SU-DHL-6 (cell line): ENCODE measurements around the gene GABRB3.

ENCODE experiments used
- EZH2phosphoT487 ChIP-seq: fragments of 200-600 bp; sonication (generic), shearing (Covaris generic); conservative IDR thresholded peaks from 2 replicates; pipeline ENCODE4 v1.6.1; 2018; ENCODE audit warnings: mild to moderate bottlenecking, antibody characterized with exemption, low read length, moderate library complexity, mixed read lengths
- TF ChIP-seq, protein P1 (sequence below): fragments of 200-600 bp; sonication (generic); IDR thresholded peaks from one replicate; pipeline ENCODE4 v1.5.1; 2017; ENCODE audit warnings: antibody characterized with exemption, mild to moderate bottlenecking, low read length, moderate library complexity; ENCODE audit not compliant: insufficient read depth, poor library complexity, severe bottlenecking

GRCh38 chr15:26661748-26662147 is 111.1 kb downstream of the GABRB3 start:
- TF ChIP-seq, protein P1, sequence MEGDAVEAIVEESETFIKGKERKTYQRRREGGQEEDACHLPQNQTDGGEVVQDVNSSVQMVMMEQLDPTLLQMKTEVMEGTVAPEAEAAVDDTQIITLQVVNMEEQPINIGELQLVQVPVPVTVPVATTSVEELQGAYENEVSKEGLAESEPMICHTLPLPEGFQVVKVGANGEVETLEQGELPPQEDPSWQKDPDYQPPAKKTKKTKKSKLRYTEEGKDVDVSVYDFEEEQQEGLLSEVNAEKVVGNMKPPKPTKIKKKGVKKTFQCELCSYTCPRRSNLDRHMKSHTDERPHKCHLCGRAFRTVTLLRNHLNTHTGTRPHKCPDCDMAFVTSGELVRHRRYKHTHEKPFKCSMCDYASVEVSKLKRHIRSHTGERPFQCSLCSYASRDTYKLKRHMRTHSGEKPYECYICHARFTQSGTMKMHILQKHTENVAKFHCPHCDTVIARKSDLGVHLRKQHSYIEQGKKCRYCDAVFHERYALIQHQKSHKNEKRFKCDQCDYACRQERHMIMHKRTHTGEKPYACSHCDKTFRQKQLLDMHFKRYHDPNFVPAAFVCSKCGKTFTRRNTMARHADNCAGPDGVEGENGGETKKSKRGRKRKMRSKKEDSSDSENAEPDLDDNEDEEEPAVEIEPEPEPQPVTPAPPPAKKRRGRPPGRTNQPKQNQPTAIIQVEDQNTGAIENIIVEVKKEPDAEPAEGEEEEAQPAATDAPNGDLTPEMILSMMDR: no peak
- no peak for TF ChIP-seq EZH2phosphoT487
